IMR-90 (cell line): ENCODE results near the gene ARID5A. TPM values are rescaled to one million over a fixed set of nuclear protein-coding genes. Genes with fewer than 3 reads are reported as not detected.

Experiments used
- ATAC-seq: fragments of 200-7000 bp; cut with Tn5 transposase; 2 replicates; pipeline ENCODE4 v1.9.1; 2020; ENCODE audit warnings: low read depth, mild to moderate bottlenecking, moderate library complexity
- BruUV-seq: library from RNA; stranded (reverse); fragments of 400-500 nt; replicated peaks from 2 replicates; lab custom pipeline; 2021; lab: Mats Ljungman, UMichigan
- CTCF ChIA-PET: fragments of 300-600 bp; formaldehyde crosslinking; extraction: SDS; loops from one replicate; lab custom pipeline; 2021; ENCODE audit warnings: antibody characterized with exemption; lab: Yijun Ruan, JAX
- POLR2A ChIA-PET: fragments of 300-600 bp; sonication (Branson Sonifier 250); formaldehyde crosslinking; loops from one replicate; lab custom pipeline; 2022; ENCODE audit warnings: antibody characterized with exemption; ENCODE audit not compliant: unreplicated experiment; lab: Charles Lee
- DNase-seq: peaks from one replicate; pipeline ENCODE4 v3.0.0; 2013
- H2AFZ ChIP-seq: replicated peaks from 2 replicates; pipeline ENCODE3; 2013; ENCODE audit warnings: low read length, mild to moderate bottlenecking; ENCODE audit not compliant: poor library complexity
- H2AK5ac ChIP-seq: 2 replicates; pipeline ENCODE4 v1.6.1; 2013; ENCODE audit warnings: low read depth, low read length, inconsistent platforms
- H2AK9ac ChIP-seq: replicated peaks from 2 replicates; pipeline ENCODE3; 2013; ENCODE audit warnings: mild to moderate bottlenecking, low read depth, low read length, moderate library complexity; ENCODE audit not compliant: poor library complexity
- H2BK120ac ChIP-seq: 2 replicates; pipeline ENCODE4 v1.6.1; 2013; ENCODE audit warnings: low read depth, low read length, inconsistent platforms
- H2BK15ac ChIP-seq: 3 replicates; pipeline ENCODE4 v1.6.1; 2013; ENCODE audit warnings: low read depth, low read length, inconsistent platforms
- H2BK20ac ChIP-seq: 2 replicates; pipeline ENCODE4 v1.6.1; 2013; ENCODE audit warnings: low read depth, mild to moderate bottlenecking, inconsistent platforms, low read length, moderate library complexity
- H2BK5ac ChIP-seq: 2 replicates; pipeline ENCODE4 v1.6.1; 2013; ENCODE audit warnings: mild to moderate bottlenecking, low read depth, low read length, inconsistent platforms; ENCODE audit not compliant: poor library complexity, severe bottlenecking
- H3K14ac ChIP-seq: replicated peaks from 2 replicates; pipeline ENCODE4 v1.6.1; 2013; ENCODE audit warnings: low read depth, low read length, inconsistent platforms
- H3K18ac ChIP-seq: 2 replicates; pipeline ENCODE4 v1.6.1; 2013; ENCODE audit warnings: low read depth, low read length, control low read depth
- H3K23ac ChIP-seq: 2 replicates; pipeline ENCODE4 v1.6.1; 2013; ENCODE audit warnings: low read depth, low read length, inconsistent platforms
- H3K27ac ChIP-seq: 2 replicates; pipeline ENCODE4 v1.5.1; 2013; ENCODE audit warnings: mild to moderate bottlenecking, control low read depth, low read length; ENCODE audit not compliant: insufficient read depth
- H3K27me3 ChIP-seq: 2 replicates; pipeline ENCODE4 v1.6.1; 2013; ENCODE audit warnings: low read length; ENCODE audit not compliant: control insufficient read depth, insufficient read depth
- H3K36me3 ChIP-seq: 2 replicates; pipeline ENCODE4 v1.6.1; 2013; ENCODE audit warnings: low read length, mixed read lengths; ENCODE audit not compliant: control insufficient read depth, insufficient read depth
- H3K4ac ChIP-seq: 2 replicates; pipeline ENCODE4 v1.6.1; 2013; ENCODE audit warnings: low read depth, low read length, inconsistent platforms
- H3K4me1 ChIP-seq: 2 replicates; pipeline ENCODE4 v1.6.1; 2013; ENCODE audit warnings: low read length, mixed read lengths; ENCODE audit not compliant: control insufficient read depth, insufficient read depth
- H3K4me2 ChIP-seq: 2 replicates; pipeline ENCODE4 v1.6.1; 2013; ENCODE audit warnings: low read depth, mild to moderate bottlenecking, control low read depth, low read length, moderate library complexity
- H3K4me3 ChIP-seq: 2 replicates; pipeline ENCODE4 v1.5.1; 2013; ENCODE audit warnings: low read depth, mild to moderate bottlenecking, control low read depth, low read length, moderate library complexity; ENCODE audit not compliant: insufficient read depth
- H3K56ac ChIP-seq: 2 replicates; pipeline ENCODE4 v1.6.1; 2013; ENCODE audit warnings: low read length, inconsistent platforms; ENCODE audit not compliant: insufficient read depth; ENCODE audit errors: extremely low read depth
- H3K79me1 ChIP-seq, 2 experiments: 2 replicates each; pipeline ENCODE4 v1.6.1; 2013; ENCODE audit warnings: low read length in 2 of 2, inconsistent platforms in 1 of 2, low read depth in 1 of 2
- H3K9ac ChIP-seq: 2 replicates; pipeline ENCODE4 v1.6.1; 2013; ENCODE audit warnings: low read depth, low read length, control low read depth
- H3K9me1 ChIP-seq: 2 replicates; pipeline ENCODE4 v1.6.1; 2013; ENCODE audit warnings: low read length, inconsistent platforms; ENCODE audit not compliant: insufficient read depth
- H3K9me3 ChIP-seq: 2 replicates; pipeline ENCODE4 v1.6.1; 2013; ENCODE audit warnings: low read length; ENCODE audit not compliant: control insufficient read depth, insufficient read depth
- H4K20me1 ChIP-seq: 2 replicates; pipeline ENCODE4 v1.6.1; 2013; ENCODE audit warnings: low read length, inconsistent platforms; ENCODE audit not compliant: insufficient read depth
- H4K5ac ChIP-seq: 2 replicates; pipeline ENCODE4 v1.6.1; 2013; ENCODE audit warnings: mild to moderate bottlenecking, low read depth, low read length, control low read depth
- H4K8ac ChIP-seq, 2 experiments: 2 replicates each; pipeline ENCODE4 v1.6.1; 2013; ENCODE audit warnings: low read depth in 2 of 2, low read length in 2 of 2, control low read depth in 1 of 2, inconsistent platforms in 1 of 2
- H4K91ac ChIP-seq: 2 replicates; pipeline ENCODE4 v1.6.1; 2013; ENCODE audit warnings: low read depth, low read length, inconsistent platforms; ENCODE audit not compliant: insufficient read depth
- BHLHE40 ChIP-seq: fragments of 150-350 bp; IDR thresholded peaks from 2 replicates; pipeline ENCODE4 v1.6.1; 2016; ENCODE audit warnings: mild to moderate bottlenecking, low read depth, low read length
- CEBPB ChIP-seq: IDR thresholded peaks from 2 replicates; pipeline ENCODE4 v1.6.1; 2012; ENCODE audit warnings: low read depth, low read length, improper control_type of control experiment
- CHD1 ChIP-seq: IDR thresholded peaks from 2 replicates; pipeline ENCODE4 v1.6.1; 2012; ENCODE audit warnings: low read depth, low read length, improper control_type of control experiment
- CTCF ChIP-seq: conservative IDR thresholded peaks from 2 replicates; pipeline ENCODE4 v1.5.1; 2012; ENCODE audit warnings: mild to moderate bottlenecking, low read depth, low read length, improper control_type of control experiment
- FOS ChIP-seq: fragments of 150-350 bp; IDR thresholded peaks from 2 replicates; pipeline ENCODE4 v1.6.1; 2016; ENCODE audit warnings: low read depth, low read length
- MAFK ChIP-seq: IDR thresholded peaks from 2 replicates; pipeline ENCODE4 v1.6.1; 2012; ENCODE audit warnings: low read depth, low read length, improper control_type of control experiment
- MXI1 ChIP-seq: IDR thresholded peaks from 2 replicates; pipeline ENCODE4 v1.6.1; 2012; ENCODE audit warnings: low read depth, mild to moderate bottlenecking, low read length, moderate library complexity, borderline replicate concordance
- NFE2L2 ChIP-seq: fragments of 150-350 bp; IDR thresholded peaks from 2 replicates; pipeline ENCODE4 v1.6.1; 2016; ENCODE audit warnings: low read depth, mild to moderate bottlenecking, low read length
- POLR2A ChIP-seq: IDR thresholded peaks from 2 replicates; pipeline ENCODE4 v1.6.1; 2012; ENCODE audit warnings: mild to moderate bottlenecking, low read depth, low read length
- RAD21 ChIP-seq: IDR thresholded peaks from 2 replicates; pipeline ENCODE4 v1.6.1; 2012; ENCODE audit warnings: low read length, improper control_type of control experiment
- RCOR1 ChIP-seq: IDR thresholded peaks from 2 replicates; pipeline ENCODE4 v1.6.1; 2012; ENCODE audit warnings: mild to moderate bottlenecking, low read length, improper control_type of control experiment; ENCODE audit not compliant: insufficient replicate concordance
- RFX5 ChIP-seq: IDR thresholded peaks from 2 replicates; pipeline ENCODE4 v1.8.0; 2012; ENCODE audit warnings: low read depth, mild to moderate bottlenecking, low read length, moderate library complexity
- SMC3 ChIP-seq: fragments of 150-350 bp; IDR thresholded peaks from 2 replicates; pipeline ENCODE4 v1.6.1; 2016; ENCODE audit warnings: low read depth, mild to moderate bottlenecking, antibody characterized with exemption, low read length, moderate library complexity
- USF2 ChIP-seq: fragments of 150-350 bp; IDR thresholded peaks from 2 replicates; pipeline ENCODE4 v1.6.1; 2017; ENCODE audit warnings: mild to moderate bottlenecking, antibody characterized with exemption, low read length, low read depth
- WGBS, 2 experiments: methylation state at CpG; one replicate each; pipeline versions ENCODE4 v1.1.5 to v1.1.7; 2013; ENCODE audit warnings: missing lambda C conversion rate in 2 of 2; ENCODE audit not compliant: insufficient read length in 1 of 2; ENCODE audit errors: extremely low coverage in 2 of 2; 5-methylcytosine and 5-hydroxymethylcytosine counted together
- dilution Hi-C: fragments of 300-500 bp; cut with HindIII; formaldehyde crosslinking; loops from one replicate; pipeline ENCODE4 v1.14.3; 2018; ENCODE audit warnings: low sequenced_read_pairs; ENCODE audit not compliant: unreplicated experiment
- in situ Hi-C: fragments of 300-500 bp; cut with MboI; formaldehyde crosslinking; loops from 3 replicates; pipeline ENCODE4 v1.14.3; 2019; ENCODE audit warnings: low sequenced_read_pairs, inconsistent platforms, mixed read lengths
- intact Hi-C: fragments of 100-400 bp; cut with micrococcal nuclease; formaldehyde crosslinking; loops from 2 replicates; pipeline ENCODE4 v1.10.0; 2022
- polyA plus RNA-seq, 3 experiments: library from polyadenylated mRNA; depleted of rRNA; stranded (reverse); fragments of >200 nt; gene quantifications; 2 replicates each; pipeline ENCODE4 v1.2.3, GENCODE V29; 2012; ENCODE audit warnings: low replicate concordance in 1 of 3
- total RNA-seq: library from RNA; depleted of rRNA; stranded (reverse); fragments of >200 nt; gene quantifications from 2 replicates; pipeline ENCODE4 v1.2.3, GENCODE V29; 2012
- TF ChIP-seq, protein P1 (sequence below): fragments of 150-350 bp; IDR thresholded peaks from 2 replicates; pipeline ENCODE4 v1.6.1; 2016; ENCODE audit warnings: low read depth, mild to moderate bottlenecking, low read length, moderate library complexity, borderline replicate concordance

Gene ARID5A
- total and polyA plus RNA-seq, 2 of the 4 experiments (the other 2 are of a cell fraction), result 2.3 to 6.7 TPM

GRCh38 chr2:96537734-96538486, 1.4 kb downstream of the ARID5A start:
- H2BK5ac ChIP-seq, result no peak overlapping the region
- no peak overlapping the region for H4K91ac ChIP-seq
- ATAC-seq (no peak), DNase-seq (no peak)
- H3K9ac ChIP-seq, result peak overlapping the region; percentile 12; the same call in 1 of the 2 replicates
- peaks cover 36% of the 10 kb centered on the region for H3K4me1 ChIP-seq
- H2BK20ac ChIP-seq, result no peak overlapping the region
- 29% methylated on average over 14 of the region's 36 CpGs; no CpG with 5 or more reads in 1 of the 2 experiments for WGBS, 2 experiments
- no peaks in the 10 kb centered on the region for H3K9me3 ChIP-seq
- H3K18ac ChIP-seq, result no peak overlapping the region; the same call in 1 of the 2 replicates
- in situ Hi-C loops (no loop called here), intact Hi-C loops (no loop called here), dilution Hi-C loops (no loop called here)
- no peak overlapping the region for H2BK15ac ChIP-seq
- peak overlapping the region; percentile 88 for H3K4me2 ChIP-seq
- peaks cover 38% of the 10 kb centered on the region for H4K20me1 ChIP-seq
- BruUV-seq, result no TSS peak
- H4K8ac ChIP-seq, result no peak overlapping the region
- peak overlapping the region; percentile 67 for H2AK9ac ChIP-seq
- H2AFZ ChIP-seq, result peak overlapping the region; percentile 91
- peaks cover 15% of the 10 kb centered on the region for H3K9me1 ChIP-seq
- ChIA-PET CTCF (no interaction called here), POLR2A (no interaction called here)
- peak overlapping the region; percentile 72; the same call in 1 of the 2 replicates for H2AK5ac ChIP-seq
- H3K79me1 ChIP-seq, result peaks cover 7 to 45% of the 10 kb centered on the region in 2 experiments
- no peak overlapping the region for H3K27ac ChIP-seq
- no peak overlapping the region for H3K56ac ChIP-seq
- peak overlapping the region; percentile 29; the same call in 1 of the 2 replicates for H3K4ac ChIP-seq
- 0 out of 2 replicates have a peak, but pooled peaks cover 2% of the 10 kb centered on the region for H3K36me3 ChIP-seq
- no peaks in the 10 kb centered on the region for H3K27me3 ChIP-seq
- H4K5ac ChIP-seq, result no peak overlapping the region
- H2BK120ac ChIP-seq, result no peak overlapping the region
- H3K14ac ChIP-seq, result peak overlapping the region; percentile 49; the same call in 1 of the 2 replicates
- H3K23ac ChIP-seq, result peak overlapping the region; percentile 57; the same call in 1 of the 2 replicates
- H3K4me3 ChIP-seq, result peak overlapping the region; percentile 84
- TF ChIP-seq RFX5 (no peak), CHD1 (no peak), CEBPB (no peak), POLR2A (no peak), FOS (no peak), SMC3 (no peak), USF2 (no peak), MXI1 (no peak), BHLHE40 (no peak), RCOR1 (no peak), RAD21 (no peak), MAFK (no peak), NFE2L2 (no peak), CTCF (no peak)
- TF ChIP-seq, protein P1, sequence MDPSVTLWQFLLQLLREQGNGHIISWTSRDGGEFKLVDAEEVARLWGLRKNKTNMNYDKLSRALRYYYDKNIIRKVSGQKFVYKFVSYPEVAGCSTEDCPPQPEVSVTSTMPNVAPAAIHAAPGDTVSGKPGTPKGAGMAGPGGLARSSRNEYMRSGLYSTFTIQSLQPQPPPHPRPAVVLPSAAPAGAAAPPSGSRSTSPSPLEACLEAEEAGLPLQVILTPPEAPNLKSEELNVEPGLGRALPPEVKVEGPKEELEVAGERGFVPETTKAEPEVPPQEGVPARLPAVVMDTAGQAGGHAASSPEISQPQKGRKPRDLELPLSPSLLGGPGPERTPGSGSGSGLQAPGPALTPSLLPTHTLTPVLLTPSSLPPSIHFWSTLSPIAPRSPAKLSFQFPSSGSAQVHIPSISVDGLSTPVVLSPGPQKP, result no peak
